Panc1 (cell line): ENCODE measurements around the gene MXRA8. TPM values are rescaled to one million over a fixed set of nuclear protein-coding genes. Genes with fewer than 3 reads are reported as not detected.

Source experiments
- ATAC-seq: fragments of 200-7000 bp; cut with Tn5 transposase; 2 replicates; pipeline ENCODE4 v1.9.1; 2020; ENCODE audit warnings: mild to moderate bottlenecking, moderate library complexity
- BruUV-seq: library from RNA; stranded (reverse); fragments of 400-500 nt; replicated peaks from 2 replicates; lab custom pipeline; 2021; lab: Mats Ljungman, UMichigan
- CTCF ChIA-PET: fragments of 300-600 bp; sonication (Branson Sonifier 250); formaldehyde crosslinking; loops from one replicate; lab custom pipeline; 2022; ENCODE audit warnings: antibody characterized with exemption; lab: Charles Lee
- POLR2A ChIA-PET: fragments of 300-600 bp; sonication (Branson Sonifier 250); formaldehyde crosslinking; loops from one replicate; lab custom pipeline; 2022; ENCODE audit warnings: antibody characterized with exemption; lab: Charles Lee
- DNase-seq: peaks from one replicate; pipeline ENCODE4 v3.0.0-alpha.2; 2010; ENCODE audit warnings: low read depth, low spot score
- H3K27ac ChIP-seq: 2 replicates; pipeline ENCODE4 v1.5.1; 2011; ENCODE audit warnings: mild to moderate bottlenecking, low read length, inconsistent platforms
- H3K27me3 ChIP-seq: fragments of 200-500 bp; sonication (Bioruptor generic); 2 replicates; pipeline ENCODE4 v1.6.0; 2014; ENCODE audit warnings: low read length, inconsistent platforms; ENCODE audit not compliant: control insufficient read depth, insufficient read depth
- H3K36me3 ChIP-seq: fragments of 200-500 bp; sonication (Bioruptor generic); 2 replicates; pipeline ENCODE4 v1.5.1; 2014; ENCODE audit warnings: inconsistent platforms, mild to moderate bottlenecking, low read length, moderate library complexity; ENCODE audit not compliant: control insufficient read depth, insufficient read depth
- H3K4me1 ChIP-seq: 2 replicates; pipeline ENCODE4 v1.5.1; 2011; ENCODE audit warnings: inconsistent platforms, mild to moderate bottlenecking, low read length, moderate library complexity; ENCODE audit not compliant: control insufficient read depth, insufficient read depth
- H3K4me3 ChIP-seq, 2 experiments: 2 replicates each; pipeline ENCODE4 v1.5.1; 2011 to 2012; ENCODE audit warnings: low read depth in 2 of 2, low read length in 2 of 2, mild to moderate bottlenecking in 2 of 2, inconsistent platforms in 1 of 2, moderate library complexity in 1 of 2
- H3K9me3 ChIP-seq: fragments of 200-500 bp; sonication (Bioruptor generic); 2 replicates; pipeline ENCODE4 v1.5.1; 2014; ENCODE audit warnings: low read depth, mild to moderate bottlenecking, inconsistent platforms, low read length, moderate library complexity; ENCODE audit not compliant: control insufficient read depth, insufficient read depth
- POLR2AphosphoS5 ChIP-seq: IDR thresholded peaks from 2 replicates; pipeline ENCODE4 v1.6.1; 2012; ENCODE audit warnings: mild to moderate bottlenecking, low read depth, low read length, moderate library complexity
- SIN3A ChIP-seq: IDR thresholded peaks from 2 replicates; pipeline ENCODE4 v1.6.1; 2012; ENCODE audit warnings: low read depth, mild to moderate bottlenecking, low read length, moderate library complexity, borderline replicate concordance; ENCODE audit not compliant: insufficient read depth
- TCF7L2 ChIP-seq: IDR thresholded peaks from 2 replicates; pipeline ENCODE4 v1.6.1; 2011; ENCODE audit warnings: mild to moderate bottlenecking, low read depth, low read length, inconsistent platforms
- in situ Hi-C: cut with HindIII; loops from 2 replicates; pipeline ENCODE4 v1.10.0; 2016; ENCODE audit warnings: low sequenced_read_pairs, low pct_unique_long_range_greater_than_20kb
- intact Hi-C: fragments of 100-400 bp; cut with micrococcal nuclease; formaldehyde crosslinking; loops from one replicate; pipeline ENCODE4 v1.10.0; 2022; ENCODE audit not compliant: unreplicated experiment
- total RNA-seq: library from RNA; stranded (reverse); gene quantifications from one replicate; pipeline ENCODE4 v1.2.1, GENCODE V29; 2021; ENCODE audit not compliant: unreplicated experiment
- TF ChIP-seq, protein P1 (sequence below): fragments of 450-650 bp; IDR thresholded peaks from 2 replicates; pipeline ENCODE4 v1.5.1; 2017; ENCODE audit warnings: mild to moderate bottlenecking
- TF ChIP-seq, protein P2 (sequence below), 2 experiments: IDR thresholded peaks; 2 replicates each; pipeline ENCODE4 v1.6.1; 2011 to 2012; ENCODE audit warnings: low read depth in 2 of 2, control low read depth in 1 of 2, low read length in 1 of 2, mild to moderate bottlenecking in 1 of 2, moderate library complexity in 1 of 2; ENCODE audit not compliant: insufficient read depth in 1 of 2

MXRA8 gene
- total RNA-seq, 1 experiment from 2014 or later: 96.0 TPM

DNA sequence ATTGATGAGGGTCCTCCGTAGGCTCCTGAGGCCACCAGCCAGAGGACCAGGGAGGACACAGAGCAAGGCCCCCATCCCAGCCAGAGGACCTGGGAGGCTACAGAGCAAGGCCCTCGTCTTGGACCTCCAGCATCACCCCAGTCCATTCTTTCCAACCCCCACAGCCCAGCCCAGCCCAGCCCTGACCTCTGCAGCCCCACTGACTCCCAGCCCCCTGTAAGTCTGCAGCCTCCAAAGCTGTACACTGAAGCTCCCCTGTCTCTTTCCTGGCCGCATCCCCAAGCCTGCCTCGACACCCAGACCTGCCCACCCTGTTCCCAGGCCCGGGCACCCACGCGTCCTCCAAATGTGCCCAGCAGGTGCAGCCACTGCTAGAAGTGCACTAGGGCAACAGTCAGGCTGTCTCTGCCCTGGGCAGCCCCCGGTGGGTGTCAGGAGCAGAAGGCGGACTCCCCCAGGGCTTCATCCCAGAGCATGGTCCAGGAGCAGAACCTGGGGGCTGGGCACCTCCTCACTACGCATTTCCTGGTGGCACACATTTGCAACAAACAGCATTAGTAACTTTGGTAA lies 11.2 kb downstream of the MXRA8 start:
- TF ChIP-seq POLR2AphosphoS5 (no peak), SIN3A (no peak), TCF7L2 (no peak)
- TF ChIP-seq, protein P1, sequence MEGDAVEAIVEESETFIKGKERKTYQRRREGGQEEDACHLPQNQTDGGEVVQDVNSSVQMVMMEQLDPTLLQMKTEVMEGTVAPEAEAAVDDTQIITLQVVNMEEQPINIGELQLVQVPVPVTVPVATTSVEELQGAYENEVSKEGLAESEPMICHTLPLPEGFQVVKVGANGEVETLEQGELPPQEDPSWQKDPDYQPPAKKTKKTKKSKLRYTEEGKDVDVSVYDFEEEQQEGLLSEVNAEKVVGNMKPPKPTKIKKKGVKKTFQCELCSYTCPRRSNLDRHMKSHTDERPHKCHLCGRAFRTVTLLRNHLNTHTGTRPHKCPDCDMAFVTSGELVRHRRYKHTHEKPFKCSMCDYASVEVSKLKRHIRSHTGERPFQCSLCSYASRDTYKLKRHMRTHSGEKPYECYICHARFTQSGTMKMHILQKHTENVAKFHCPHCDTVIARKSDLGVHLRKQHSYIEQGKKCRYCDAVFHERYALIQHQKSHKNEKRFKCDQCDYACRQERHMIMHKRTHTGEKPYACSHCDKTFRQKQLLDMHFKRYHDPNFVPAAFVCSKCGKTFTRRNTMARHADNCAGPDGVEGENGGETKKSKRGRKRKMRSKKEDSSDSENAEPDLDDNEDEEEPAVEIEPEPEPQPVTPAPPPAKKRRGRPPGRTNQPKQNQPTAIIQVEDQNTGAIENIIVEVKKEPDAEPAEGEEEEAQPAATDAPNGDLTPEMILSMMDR: no peak
- TF ChIP-seq, protein P2, sequence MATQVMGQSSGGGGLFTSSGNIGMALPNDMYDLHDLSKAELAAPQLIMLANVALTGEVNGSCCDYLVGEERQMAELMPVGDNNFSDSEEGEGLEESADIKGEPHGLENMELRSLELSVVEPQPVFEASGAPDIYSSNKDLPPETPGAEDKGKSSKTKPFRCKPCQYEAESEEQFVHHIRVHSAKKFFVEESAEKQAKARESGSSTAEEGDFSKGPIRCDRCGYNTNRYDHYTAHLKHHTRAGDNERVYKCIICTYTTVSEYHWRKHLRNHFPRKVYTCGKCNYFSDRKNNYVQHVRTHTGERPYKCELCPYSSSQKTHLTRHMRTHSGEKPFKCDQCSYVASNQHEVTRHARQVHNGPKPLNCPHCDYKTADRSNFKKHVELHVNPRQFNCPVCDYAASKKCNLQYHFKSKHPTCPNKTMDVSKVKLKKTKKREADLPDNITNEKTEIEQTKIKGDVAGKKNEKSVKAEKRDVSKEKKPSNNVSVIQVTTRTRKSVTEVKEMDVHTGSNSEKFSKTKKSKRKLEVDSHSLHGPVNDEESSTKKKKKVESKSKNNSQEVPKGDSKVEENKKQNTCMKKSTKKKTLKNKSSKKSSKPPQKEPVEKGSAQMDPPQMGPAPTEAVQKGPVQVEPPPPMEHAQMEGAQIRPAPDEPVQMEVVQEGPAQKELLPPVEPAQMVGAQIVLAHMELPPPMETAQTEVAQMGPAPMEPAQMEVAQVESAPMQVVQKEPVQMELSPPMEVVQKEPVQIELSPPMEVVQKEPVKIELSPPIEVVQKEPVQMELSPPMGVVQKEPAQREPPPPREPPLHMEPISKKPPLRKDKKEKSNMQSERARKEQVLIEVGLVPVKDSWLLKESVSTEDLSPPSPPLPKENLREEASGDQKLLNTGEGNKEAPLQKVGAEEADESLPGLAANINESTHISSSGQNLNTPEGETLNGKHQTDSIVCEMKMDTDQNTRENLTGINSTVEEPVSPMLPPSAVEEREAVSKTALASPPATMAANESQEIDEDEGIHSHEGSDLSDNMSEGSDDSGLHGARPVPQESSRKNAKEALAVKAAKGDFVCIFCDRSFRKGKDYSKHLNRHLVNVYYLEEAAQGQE (IDR thresholded peaks at IDR 0.05; ENCODE audit: insufficient read depth in 1 of 2, low read depth in 2 of 2, low read length in 1 of 2): no peak
- Histone ChIP-seq H3K4me3 (peak overlapping the region; percentile 74 to 85), H3K36me3 (no peaks in the 10 kb centered on the region; the same call in 1 of the 2 replicates), H3K4me1 (peaks cover 48% of the 10 kb centered on the region), H3K27me3 (no peaks in the 10 kb centered on the region), H3K9me3 (no peaks in the 10 kb centered on the region), H3K27ac (peak overlapping the region; percentile 93)
- no peak for ATAC-seq
- intact Hi-C loops (no loop called here), in situ Hi-C loops (no loop called here)
- POLR2A ChIA-PET: interaction anchor here (0.5 kb wide), 1 partner anchor 101 kb away, joined by 9 read pairs; no protein-coding TSS in a partner anchor
- no TSS peak for BruUV-seq
- DNase-seq: no peak
- CTCF ChIA-PET: interaction anchor here (1.0 to 2.2 kb wide), 2 partner anchors 16 to 25 kb away, joined by 5 to 8 read pairs; no protein-coding TSS in a partner anchor

DNA sequence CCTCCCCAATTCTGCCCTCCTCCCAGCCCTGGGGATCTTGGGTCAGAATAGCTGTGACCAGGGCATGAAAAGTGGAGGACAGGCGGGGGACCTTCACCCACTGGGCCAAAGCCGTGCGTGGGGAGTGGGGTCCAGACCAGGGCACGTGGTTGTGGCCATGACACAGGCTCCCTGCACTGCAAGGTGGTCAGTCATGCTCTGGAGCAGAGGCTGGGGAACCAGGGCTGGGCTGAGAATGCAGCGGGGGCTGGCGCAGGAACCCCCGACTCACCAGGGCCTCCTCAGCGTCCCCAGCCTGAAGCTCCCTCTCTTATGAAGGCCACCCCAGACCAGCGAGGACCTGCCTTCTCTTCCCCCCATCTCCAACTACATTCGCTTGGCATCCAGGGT lies 11.9 kb downstream of the MXRA8 start:
- H3K4me3 ChIP-seq: peak overlapping the region; percentile 74 to 85; a peak in 3 of 4 replicates
- peak overlapping the region; percentile 93 for H3K27ac ChIP-seq
- in situ Hi-C loops: no loop called here
- ChIA-PET POLR2A (interaction anchor here (0.5 kb wide), 1 partner anchor 101 kb away, joined by 9 read pairs; no protein-coding TSS in a partner anchor), CTCF (interaction anchor here (1.0 to 2.2 kb wide), 2 partner anchors 17 to 26 kb away, joined by 5 to 8 read pairs; no protein-coding TSS in a partner anchor)
- ATAC-seq (no peak), DNase-seq (no peak)
- H3K36me3 ChIP-seq: no peaks in the 10 kb centered on the region; the same call in 1 of the 2 replicates
- H3K27me3 ChIP-seq: no peaks in the 10 kb centered on the region
- intact Hi-C loops: no loop called here
- no TSS peak for BruUV-seq
- TF ChIP-seq, protein P1: no peak
- TF ChIP-seq, protein P2 (IDR thresholded peaks at IDR 0.05; ENCODE audit: insufficient read depth in 1 of 2, low read depth in 2 of 2, low read length in 1 of 2): no peak
- TF ChIP-seq POLR2AphosphoS5 (no peak), TCF7L2 (no peak)
- H3K9me3 ChIP-seq: no peaks in the 10 kb centered on the region
- H3K4me1 ChIP-seq: peaks cover 42% of the 10 kb centered on the region
